AG04449 (cell line): Measurements from ENCODE around the gene PRDM16.

ENCODE experiments used
- CTCF ChIA-PET: fragments of 350-600 bp; formaldehyde crosslinking; extraction: SDS; loops from one replicate; lab custom pipeline; 2021; ENCODE audit warnings: antibody characterized with exemption; lab: Yijun Ruan, JAX
- POLR2A ChIA-PET: fragments of 400-600, 350-600 bp; formaldehyde crosslinking; extraction: SDS; loops from one replicate; lab custom pipeline; 2020; ENCODE audit warnings: antibody characterized with exemption, inconsistent platforms; lab: Yijun Ruan, JAX
- DNase-seq: peaks from one replicate; pipeline ENCODE4 v3.0.0-alpha.2; 2010; ENCODE audit warnings: low read depth, low spot score
- H3K4me3 ChIP-seq: 2 replicates; pipeline ENCODE4 v1.5.1; 2011; ENCODE audit warnings: low read depth, mild to moderate bottlenecking, control low read depth, low read length
- CTCF ChIP-seq: IDR thresholded peaks from one replicate; pipeline ENCODE4 v1.5.1; 2011; ENCODE audit warnings: mild to moderate bottlenecking, moderate library complexity, low read length, control low read depth, inconsistent platforms; ENCODE audit not compliant: insufficient read depth; ENCODE audit errors: missing control alignments

PRDM16 gene

GRCh38 chr1:3316340-3316943 is 247.4 kb downstream of the PRDM16 start:
- H3K4me3 ChIP-seq, result no peak overlapping the region
- DNase-seq, result no peak
- TF ChIP-seq CTCF, result no peak
- ChIA-PET POLR2A (no interaction called here), CTCF (interaction anchor here (1.2 kb wide), 1 partner anchor 34 kb away, joined by 3 read pairs; no protein-coding TSS in a partner anchor)

GRCh38 chr1:3317456-3317855 is 248.5 kb downstream of the PRDM16 start:
- H3K4me3 ChIP-seq, result no peak overlapping the region
- ChIA-PET CTCF (no interaction called here), POLR2A (no interaction called here)
- no peak for TF ChIP-seq CTCF
- no peak for DNase-seq

GRCh38 chr1:3318329-3318728 is 249.3 kb downstream of the PRDM16 start:
- no peak overlapping the region for H3K4me3 ChIP-seq
- DNase-seq, result no peak
- ChIA-PET POLR2A (no interaction called here), CTCF (interaction anchor here (0.9 to 1.6 kb wide), 2 partner anchors 10 to 17 kb away, joined by 3 to 4 read pairs; no protein-coding TSS in a partner anchor)
- no peak for TF ChIP-seq CTCF

- no peak for DNase-seq
- TF ChIP-seq CTCF, result peak; percentile 57
- H3K4me3 ChIP-seq, result no peak overlapping the region
- ChIA-PET CTCF (interaction anchor here (0.8 to 2.1 kb wide), 6 partner anchors 8 to 44 kb away, joined by 3 to 8 read pairs (median 3); no protein-coding TSS in a partner anchor), POLR2A (no interaction called here)
These were observed 250.9 kb downstream of the PRDM16 start for GRCh38 chr1:3319874-3320245.

- ChIA-PET POLR2A (no interaction called here), CTCF (interaction anchor here (0.9 to 2.1 kb wide), 5 partner anchors 9 to 44 kb away, joined by 3 to 8 read pairs (median 3); no protein-coding TSS in a partner anchor)
- no peak overlapping the region for H3K4me3 ChIP-seq
- TF ChIP-seq CTCF, result no peak
- no peak for DNase-seq
These were observed 251.5 kb downstream of the PRDM16 start for GRCh38 chr1:3320246-3321152.
